PC-9 (cell line): ENCODE measurements around the gene TSHR. TPM values are rescaled to one million over a fixed set of nuclear protein-coding genes. Genes with fewer than 3 reads are reported as not detected.

Experiments
- BruUV-seq: library from RNA; stranded (reverse); fragments of 400-500 nt; replicated peaks from 2 replicates; lab custom pipeline; 2021; lab: Mats Ljungman, UMichigan
- CTCF ChIA-PET: fragments of 300-600 bp; sonication (Branson Sonifier 250); formaldehyde crosslinking; loops from one replicate; lab custom pipeline; 2022; ENCODE audit warnings: antibody characterized with exemption; lab: Charles Lee
- POLR2A ChIA-PET: fragments of 300-600 bp; sonication (Branson Sonifier 250); formaldehyde crosslinking; loops from one replicate; lab custom pipeline; 2022; ENCODE audit warnings: antibody characterized with exemption; ENCODE audit not compliant: unreplicated experiment; lab: Charles Lee
- DNase-seq, 2 experiments: peaks; one replicate each; pipeline versions ENCODE4 v3.0.0 to v3.0.0-alpha.2; 2015 to 2022; ENCODE audit warnings: mixed read lengths in 1 of 2
- H2AFZ ChIP-seq: fragments of 200-600 bp; sonication (generic); 2 replicates; pipeline ENCODE4 v1.8.1; 2017; ENCODE audit warnings: antibody characterized with exemption
- H3F3A ChIP-seq: fragments of 200-600 bp; sonication (generic); 2 replicates; pipeline ENCODE4 v1.8.1; 2017; ENCODE audit warnings: antibody characterized with exemption, mild to moderate bottlenecking, low read depth; ENCODE audit not compliant: insufficient read depth
- H3K27ac ChIP-seq: fragments of 200-600 bp; sonication (generic); 2 replicates; pipeline ENCODE4 v1.6.1; 2016; ENCODE audit warnings: mixed run types
- H3K27me3 ChIP-seq: fragments of 200-600 bp; sonication (generic); 2 replicates; pipeline ENCODE4 v1.6.1; 2016; ENCODE audit warnings: low read depth, mixed run types; ENCODE audit not compliant: insufficient read depth
- H3K36me3 ChIP-seq: fragments of 200-600 bp; sonication (generic); 2 replicates; pipeline ENCODE4 v1.6.1; 2016; ENCODE audit warnings: low read depth, mixed run types
- H3K4me1 ChIP-seq: fragments of 200-600 bp; sonication (generic); replicated peaks from 2 replicates; pipeline ENCODE4 v1.6.1; 2016; ENCODE audit warnings: mixed run types; ENCODE audit not compliant: insufficient read depth
- H3K4me2 ChIP-seq: fragments of 200-600 bp; sonication (generic); 2 replicates; pipeline ENCODE4 v1.6.1; 2017; ENCODE audit warnings: mixed run types
- H3K4me3 ChIP-seq: fragments of 200-600 bp; sonication (generic); 2 replicates; pipeline ENCODE4 v1.6.1; 2016; ENCODE audit warnings: mixed run types
- H3K79me2 ChIP-seq: fragments of 200-600 bp; sonication (generic); 2 replicates; pipeline ENCODE4 v1.6.1; 2017; ENCODE audit warnings: low read depth, mixed run types
- H3K9me2 ChIP-seq: fragments of 200-600 bp; sonication (generic); 2 replicates; pipeline ENCODE4 v1.8.1; 2017; ENCODE audit warnings: mild to moderate bottlenecking; ENCODE audit not compliant: insufficient read depth
- H3K9me3 ChIP-seq: fragments of 200-600 bp; sonication (generic); 2 replicates; pipeline ENCODE4 v1.8.1; 2016; ENCODE audit warnings: low read depth; ENCODE audit not compliant: insufficient read depth
- H4K20me1 ChIP-seq: fragments of 200-600 bp; sonication (generic); 2 replicates; pipeline ENCODE4 v1.8.1; 2017; ENCODE audit not compliant: insufficient read depth
- CTCF ChIP-seq: fragments of 200-600 bp; sonication (generic); conservative IDR thresholded peaks from 2 replicates; pipeline ENCODE4 v1.6.1; 2017; ENCODE audit warnings: mixed run types, antibody characterized with exemption, mild to moderate bottlenecking, moderate library complexity
- EZH2 ChIP-seq: fragments of 200-600 bp; sonication (generic); IDR thresholded peaks from 2 replicates; pipeline ENCODE4 v1.8.0; 2017; ENCODE audit warnings: antibody characterized with exemption, low read depth
- intact Hi-C: fragments of 100-400 bp; cut with micrococcal nuclease; formaldehyde crosslinking; loops from one replicate; pipeline ENCODE4 v1.10.0; 2022; ENCODE audit not compliant: unreplicated experiment
- total RNA-seq: library from RNA; stranded (reverse); gene quantifications from 2 replicates; pipeline ENCODE4 v1.2.3, GENCODE V29; 2021

TSHR gene
- total RNA-seq, 1 experiment from 2014 or later = not detected

GRCh38 chr14:80988735-80989429, 33.5 kb downstream of the TSHR start:
- no peaks in the 10 kb centered on the region for H3F3A ChIP-seq
- H3K9me2 ChIP-seq = no peaks in the 10 kb centered on the region
- CTCF ChIA-PET = no interaction called here
- no peak overlapping the region for H3K4me3 ChIP-seq
- no peak overlapping the region for H2AFZ ChIP-seq
- no peak overlapping the region for H3K27ac ChIP-seq
- no peaks in the 10 kb centered on the region for H3K9me3 ChIP-seq
- peaks cover 10% of the 10 kb centered on the region; the same call in 1 of the 2 replicates for H3K27me3 ChIP-seq
- TF ChIP-seq CTCF = no peak
- TF ChIP-seq EZH2 = no peak
- H3K4me1 ChIP-seq = peaks cover 7% of the 10 kb centered on the region; the same call in 1 of the 2 replicates
- POLR2A ChIA-PET = no interaction called here
- no peaks in the 10 kb centered on the region for H3K79me2 ChIP-seq
- no peaks in the 10 kb centered on the region for H3K36me3 ChIP-seq
- intact Hi-C loops = loop anchor here (5.0 to 10.0 kb wide), 2 partner anchors 127 to 1174 kb away; no protein-coding TSS in a partner anchor
- DNase-seq = no peak
- no TSS peak for BruUV-seq
- H3K4me2 ChIP-seq = no peak overlapping the region
- no peaks in the 10 kb centered on the region for H4K20me1 ChIP-seq

- Histone ChIP-seq H3K79me2 (no peaks in the 10 kb centered on the region), H3K36me3 (no peaks in the 10 kb centered on the region), H3F3A (no peaks in the 10 kb centered on the region), H4K20me1 (no peaks in the 10 kb centered on the region), H3K9me2 (no peaks in the 10 kb centered on the region), H3K4me1 (no peaks in the 10 kb centered on the region), H2AFZ (no peak overlapping the region), H3K4me3 (no peak overlapping the region), H3K27me3 (peaks cover 17% of the 10 kb centered on the region; the same call in 1 of the 2 replicates), H3K4me2 (no peak overlapping the region), H3K27ac (no peak overlapping the region), H3K9me3 (no peaks in the 10 kb centered on the region)
- TF ChIP-seq CTCF (no peak), EZH2 (no peak)
- BruUV-seq = no TSS peak
- CTCF ChIA-PET = no interaction called here
- no peak for DNase-seq
- POLR2A ChIA-PET = no interaction called here
- intact Hi-C loops = loop anchor here (10.0 kb wide), 1 partner anchor 472 kb away; no protein-coding TSS in a partner anchor
Observed at GRCh38 chr14:80992580-80992979, 37.2 kb downstream of the TSHR start.

DNA sequence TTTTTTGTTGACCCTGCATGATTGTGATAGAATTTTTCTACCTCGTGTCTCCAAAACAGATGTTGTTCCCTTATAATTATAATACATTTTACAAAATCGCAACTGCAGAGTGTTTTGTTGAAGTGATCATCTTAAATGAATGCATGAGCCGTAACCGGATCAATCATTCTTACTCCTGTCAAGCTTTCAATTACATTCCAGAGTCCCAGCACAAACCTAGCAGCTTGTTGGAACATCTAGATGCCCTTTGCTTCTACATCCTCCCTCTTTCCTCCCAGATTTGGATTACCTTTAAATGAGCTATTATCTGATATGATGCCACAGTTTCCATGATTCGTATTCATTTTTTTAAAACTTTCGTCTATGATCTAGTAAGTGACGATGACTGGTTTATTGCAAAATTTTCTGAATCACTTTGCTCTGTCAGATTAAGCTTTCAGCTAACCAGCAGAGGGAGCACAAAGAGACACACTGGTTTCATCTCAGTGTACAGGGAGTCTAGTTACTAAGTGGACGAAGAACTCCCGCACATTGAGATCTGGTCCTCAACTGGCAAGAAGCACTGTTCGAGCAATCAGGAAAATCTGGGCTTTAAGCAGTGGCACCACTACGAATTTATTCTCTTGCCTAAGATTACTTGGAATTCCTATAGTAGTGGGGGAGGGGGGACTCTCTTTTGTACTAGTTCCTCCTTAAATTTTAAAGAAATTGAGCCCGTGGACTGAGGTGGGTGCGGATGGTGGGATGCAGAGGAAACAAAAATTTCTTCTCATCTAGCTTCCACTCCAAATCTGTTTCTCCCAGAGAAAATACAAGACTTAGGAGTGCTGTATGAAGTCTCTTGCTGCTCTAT, 40.9 kb downstream of the TSHR start:
- intact Hi-C loops = loop anchor here (2.0 to 10.0 kb wide), 3 partner anchors 41 to 469 kb away; partner anchors contain the start of gene TSHR
- CTCF ChIA-PET = interaction anchor here (0.7 to 1.3 kb wide), 3 partner anchors 9 to 469 kb away, joined by 3 to 5 read pairs (median 3); no protein-coding TSS in a partner anchor
- DNase-seq = peak in 1 of 2 experiments; percentile 65
- Histone ChIP-seq H3K27me3 (peaks cover 14% of the 10 kb centered on the region), H3K79me2 (no peaks in the 10 kb centered on the region), H3K9me3 (no peaks in the 10 kb centered on the region), H3K36me3 (no peaks in the 10 kb centered on the region), H4K20me1 (no peaks in the 10 kb centered on the region), H3K9me2 (no peaks in the 10 kb centered on the region), H3K4me3 (no peak overlapping the region), H3F3A (no peaks in the 10 kb centered on the region), H3K27ac (no peak overlapping the region), H2AFZ (0 out of 2 replicates have a peak overlapping the region, but pooled peaks have one; percentile 25), H3K4me1 (no peaks in the 10 kb centered on the region), H3K4me2 (peak overlapping the region; percentile 46)
- BruUV-seq = no TSS peak
- TF ChIP-seq CTCF (peak; percentile 73), EZH2 (no peak)
- POLR2A ChIA-PET = no interaction called here
